Mesenchymal stem cell (in vitro differentiated cells and primary cell): ENCODE measurements around the gene NDUFA7.

ENCODE experiments used
- DNase-seq: peaks from one replicate; pipeline ENCODE4 v3.0.0-alpha.2; 2013
- H2AFZ ChIP-seq: one replicate; pipeline ENCODE4 v1.6.1; 2013; ENCODE audit warnings: low read depth, mild to moderate bottlenecking, control low read depth, inconsistent platforms, low read length, moderate library complexity
- H2AK5ac ChIP-seq: 2 replicates; pipeline ENCODE4 v1.6.1; 2013; ENCODE audit warnings: low read length, moderate library complexity, mild to moderate bottlenecking, inconsistent platforms; ENCODE audit not compliant: severe bottlenecking
- H2BK120ac ChIP-seq: one replicate; pipeline ENCODE4 v1.6.1; 2013; ENCODE audit warnings: low read depth, mild to moderate bottlenecking, inconsistent platforms, low read length, moderate library complexity
- H2BK12ac ChIP-seq, 2 experiments: one replicate each; pipeline ENCODE4 v1.6.1; 2013; ENCODE audit warnings: inconsistent platforms in 2 of 2, low read length in 2 of 2, mild to moderate bottlenecking in 2 of 2, moderate library complexity in 2 of 2, control low read depth in 1 of 2
- H2BK15ac ChIP-seq: one replicate; pipeline ENCODE4 v1.6.1; 2013; ENCODE audit warnings: mild to moderate bottlenecking, low read depth, inconsistent platforms; ENCODE audit not compliant: poor library complexity, severe bottlenecking
- H2BK5ac ChIP-seq: 2 replicates; pipeline ENCODE4 v1.6.1; 2013; ENCODE audit warnings: low read depth, mild to moderate bottlenecking, low read length, control low read depth, inconsistent platforms; ENCODE audit not compliant: poor library complexity, severe bottlenecking
- H3K14ac ChIP-seq, 2 experiments: one replicate each; pipeline ENCODE4 v1.6.1; 2013; ENCODE audit warnings: inconsistent platforms in 2 of 2, low read length in 2 of 2, control low read depth in 1 of 2, mild to moderate bottlenecking in 1 of 2, moderate library complexity in 1 of 2
- H3K18ac ChIP-seq, 2 experiments: one replicate each; pipeline ENCODE4 v1.6.1; 2013; ENCODE audit warnings: inconsistent platforms in 2 of 2, low read length in 2 of 2, control low read depth in 1 of 2, low read depth in 1 of 2, mild to moderate bottlenecking in 1 of 2
- H3K23ac ChIP-seq, 2 experiments: one replicate each; pipeline ENCODE4 v1.6.1; 2013; ENCODE audit warnings: inconsistent platforms in 2 of 2, low read length in 2 of 2, mild to moderate bottlenecking in 2 of 2, moderate library complexity in 2 of 2, control low read depth in 1 of 2
- H3K27ac ChIP-seq: 2 replicates; pipeline ENCODE4 v1.5.1; 2013; ENCODE audit warnings: mild to moderate bottlenecking, moderate library complexity, low read length, control low read depth, inconsistent platforms; ENCODE audit not compliant: poor library complexity, severe bottlenecking
- H3K27me3 ChIP-seq, 2 experiments: 2 replicates each; pipeline versions ENCODE4 v1.6.1 to v1.7.0; 2013; ENCODE audit warnings: low read length in 2 of 2, mild to moderate bottlenecking in 2 of 2, moderate library complexity in 2 of 2, control low read depth in 1 of 2, inconsistent platforms in 1 of 2; ENCODE audit not compliant: control insufficient read depth in 1 of 2, insufficient read depth in 1 of 2
- H3K36me3 ChIP-seq, 2 experiments: 2 replicates each; pipeline versions ENCODE4 v1.6.1 to v1.7.0; 2013; ENCODE audit warnings: low read length in 2 of 2, control low read depth in 1 of 2, inconsistent platforms in 1 of 2, low read depth in 1 of 2, mild to moderate bottlenecking in 1 of 2; ENCODE audit not compliant: insufficient read depth in 2 of 2, control insufficient read depth in 1 of 2
- H3K4ac ChIP-seq, 2 experiments: one replicate each; pipeline ENCODE4 v1.6.1; 2013; ENCODE audit warnings: inconsistent platforms in 2 of 2, low read length in 2 of 2, mild to moderate bottlenecking in 2 of 2, moderate library complexity in 2 of 2, control low read depth in 1 of 2, low read depth in 1 of 2
- H3K4me1 ChIP-seq: 2 replicates; pipeline ENCODE4 v1.6.1; 2013; ENCODE audit warnings: low read depth, low read length, control low read depth; ENCODE audit not compliant: control insufficient read depth, insufficient read depth
- H3K4me2 ChIP-seq: 2 replicates; pipeline ENCODE4 v1.6.1; 2013; ENCODE audit warnings: low read length, mild to moderate bottlenecking, inconsistent platforms; ENCODE audit not compliant: poor library complexity, severe bottlenecking
- H3K4me3 ChIP-seq, 2 experiments: 2 replicates each; pipeline versions ENCODE4 v1.5.1 to v1.7.0; 2013; ENCODE audit warnings: low read length in 2 of 2, mild to moderate bottlenecking in 2 of 2, control low read depth in 1 of 2, low read depth in 1 of 2; ENCODE audit not compliant: insufficient read depth in 1 of 2
- H3K79me1 ChIP-seq: replicated peaks from 2 replicates; pipeline ENCODE4 v1.6.1; 2013; ENCODE audit warnings: mild to moderate bottlenecking, control low read depth, low read length, inconsistent platforms; ENCODE audit not compliant: poor library complexity, severe bottlenecking
- H3K9ac ChIP-seq: 2 replicates; pipeline ENCODE4 v1.7.0; 2013; ENCODE audit warnings: mild to moderate bottlenecking, low read length, moderate library complexity
- H3K9me3 ChIP-seq: 2 replicates; pipeline ENCODE4 v1.7.0; 2013; ENCODE audit warnings: mild to moderate bottlenecking, low read length; ENCODE audit not compliant: control insufficient read depth
- H4K8ac ChIP-seq: one replicate; pipeline ENCODE4 v1.6.1; 2013; ENCODE audit warnings: inconsistent platforms, mild to moderate bottlenecking, low read length, moderate library complexity
- H4K91ac ChIP-seq: one replicate; pipeline ENCODE4 v1.6.1; 2013; ENCODE audit warnings: mild to moderate bottlenecking, low read length, inconsistent platforms
- WGBS: methylation state at CpG from one replicate; pipeline ENCODE4 v1.1.7; 2013; ENCODE audit warnings: mixed read lengths; 5-methylcytosine and 5-hydroxymethylcytosine counted together

NDUFA7 gene

DNA sequence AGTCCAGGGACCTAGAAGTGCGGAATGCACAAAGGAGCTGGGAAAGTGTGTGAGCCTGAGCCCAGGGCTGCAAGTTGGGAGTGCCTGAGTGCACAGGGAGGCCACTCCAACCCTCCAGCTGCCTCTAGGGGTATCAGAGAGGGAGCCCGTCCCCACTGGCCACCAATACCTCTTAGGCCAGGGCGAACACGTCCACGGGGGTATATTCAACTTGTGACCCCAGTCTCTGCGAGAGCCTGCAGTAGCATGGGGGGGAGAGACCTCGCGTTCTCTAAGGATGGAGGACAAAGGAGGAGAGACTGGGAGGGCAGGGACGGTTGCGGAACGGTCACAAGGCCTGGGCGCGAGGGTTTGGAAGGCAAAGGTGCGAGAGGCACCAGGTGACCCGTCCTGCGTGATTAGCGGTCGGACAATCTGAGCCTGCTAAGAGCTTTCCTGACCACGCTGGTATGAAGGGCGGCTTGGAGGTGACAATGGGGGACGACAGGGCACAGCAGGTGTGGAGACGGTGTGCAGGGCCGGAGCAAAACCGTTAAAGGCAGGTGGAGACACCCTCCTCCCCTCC is 13.7 kb downstream of the NDUFA7 start:
- H3K9ac ChIP-seq: peak overlapping the region; percentile 69
- H3K4me2 ChIP-seq: peak overlapping the region; percentile 79
- H2BK5ac ChIP-seq: no peak overlapping the region
- H2BK12ac ChIP-seq: no peak overlapping the region
- H3K4me3 ChIP-seq: peak overlapping the region; percentile 65 to 82
- peaks cover 31 to 56% of the 10 kb centered on the region in 2 experiments for H3K36me3 ChIP-seq
- no peak overlapping the region for H2BK15ac ChIP-seq
- peaks cover 21% of the 10 kb centered on the region for H3K4me1 ChIP-seq
- no peak overlapping the region for H3K23ac ChIP-seq
- WGBS: 15% methylated on average over 24 of the region's 24 CpGs
- peak overlapping the region in 1 of 2 experiments; percentile 15 for H3K18ac ChIP-seq
- no peak overlapping the region for H3K27ac ChIP-seq
- no peak overlapping the region for H2AK5ac ChIP-seq
- no peak for DNase-seq
- H3K4ac ChIP-seq: no peak overlapping the region
- peak overlapping the region; percentile 42 for H4K8ac ChIP-seq
- no peak overlapping the region for H3K14ac ChIP-seq
- no peak overlapping the region for H2BK120ac ChIP-seq
- H4K91ac ChIP-seq: no peak overlapping the region
- peak overlapping the region; percentile 74 for H2AFZ ChIP-seq
- no peaks in the 10 kb centered on the region for H3K9me3 ChIP-seq
- peaks cover 14% of the 10 kb centered on the region for H3K79me1 ChIP-seq
- H3K27me3 ChIP-seq: no peaks in the 10 kb centered on the region

DNA sequence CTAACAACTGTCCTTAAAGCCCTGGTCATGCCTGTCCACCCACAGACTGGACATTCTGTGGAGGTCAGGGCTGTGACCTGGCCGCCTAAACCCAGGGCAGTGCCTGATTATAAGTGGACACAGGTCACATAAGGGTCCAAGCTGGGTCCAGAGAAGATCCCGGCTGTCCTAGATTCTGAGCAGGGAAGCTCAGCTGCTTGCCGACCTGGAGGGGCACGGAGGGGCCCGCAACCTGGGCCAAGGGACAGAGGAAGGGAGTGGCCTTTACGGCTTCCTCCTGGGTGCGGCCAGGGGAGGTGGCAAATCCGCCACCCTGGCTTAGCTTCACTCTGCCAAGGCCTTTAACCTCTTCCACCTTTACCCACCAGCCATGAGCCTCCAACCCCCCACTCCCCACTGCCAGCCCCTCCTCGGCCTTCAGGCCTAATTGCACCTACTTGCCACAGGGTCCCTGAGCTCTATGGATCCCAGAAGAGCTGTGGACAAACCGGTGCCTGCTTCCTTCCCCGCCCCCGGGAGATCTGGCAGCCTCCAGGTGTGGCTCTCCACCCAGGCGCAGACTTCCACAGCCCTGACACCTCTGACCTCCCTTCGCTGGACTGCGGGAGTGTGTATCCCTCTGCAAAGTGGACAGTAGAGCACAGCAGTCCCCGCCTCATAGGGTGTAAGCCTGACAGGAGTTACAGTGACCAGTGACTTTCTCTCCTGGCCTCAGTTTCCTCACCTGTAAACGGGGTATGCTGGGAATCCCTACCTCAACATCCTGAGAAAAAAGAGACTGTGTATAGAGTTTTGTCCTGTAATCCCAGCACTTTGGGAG is 14.7 kb downstream of the NDUFA7 start:
- Histone ChIP-seq H2BK15ac (no peak overlapping the region), H4K8ac (no peak overlapping the region), H3K4ac (no peak overlapping the region), H2BK5ac (no peak overlapping the region), H3K9me3 (no peaks in the 10 kb centered on the region), H3K4me1 (peaks cover 18% of the 10 kb centered on the region), H4K91ac (no peak overlapping the region), H2AFZ (no peak overlapping the region), H2BK120ac (no peak overlapping the region), H2AK5ac (no peak overlapping the region), H3K18ac (no peak overlapping the region), H3K36me3 (peaks cover 21 to 55% of the 10 kb centered on the region in 2 experiments), H3K27ac (no peak overlapping the region), H2BK12ac (no peak overlapping the region), H3K23ac (no peak overlapping the region), H3K4me2 (no peak overlapping the region), H3K79me1 (peaks cover 12% of the 10 kb centered on the region), H3K4me3 (no peak overlapping the region), H3K9ac (no peak overlapping the region), H3K27me3 (no peaks in the 10 kb centered on the region), H3K14ac (no peak overlapping the region)
- DNase-seq: no peak
- 88% methylated on average over 16 of the region's 17 CpGs for WGBS

DNA sequence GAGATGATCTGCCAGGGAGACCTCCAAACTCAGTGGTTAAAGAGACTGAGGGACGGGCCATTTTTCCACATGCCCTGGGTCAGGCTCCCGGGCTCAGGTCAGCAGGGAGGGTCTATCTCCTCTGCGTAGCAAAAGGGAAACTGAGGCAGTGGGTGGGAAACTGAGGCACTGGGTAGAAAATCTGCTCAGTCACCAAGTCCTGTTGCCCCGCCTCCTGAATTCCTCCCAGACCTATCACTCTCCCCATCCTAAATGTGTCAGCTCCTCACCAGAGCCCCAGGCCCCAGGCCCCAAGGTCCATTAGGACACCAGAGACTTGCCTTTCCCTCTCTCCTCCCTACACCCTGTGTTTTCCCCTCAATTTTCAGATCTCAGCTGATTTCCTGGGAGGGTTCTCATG is 15.4 kb downstream of the NDUFA7 start:
- no peak overlapping the region for H2BK120ac ChIP-seq
- WGBS: 70% methylated on average over 4 of the region's 4 CpGs
- no peak overlapping the region for H4K8ac ChIP-seq

DNA sequence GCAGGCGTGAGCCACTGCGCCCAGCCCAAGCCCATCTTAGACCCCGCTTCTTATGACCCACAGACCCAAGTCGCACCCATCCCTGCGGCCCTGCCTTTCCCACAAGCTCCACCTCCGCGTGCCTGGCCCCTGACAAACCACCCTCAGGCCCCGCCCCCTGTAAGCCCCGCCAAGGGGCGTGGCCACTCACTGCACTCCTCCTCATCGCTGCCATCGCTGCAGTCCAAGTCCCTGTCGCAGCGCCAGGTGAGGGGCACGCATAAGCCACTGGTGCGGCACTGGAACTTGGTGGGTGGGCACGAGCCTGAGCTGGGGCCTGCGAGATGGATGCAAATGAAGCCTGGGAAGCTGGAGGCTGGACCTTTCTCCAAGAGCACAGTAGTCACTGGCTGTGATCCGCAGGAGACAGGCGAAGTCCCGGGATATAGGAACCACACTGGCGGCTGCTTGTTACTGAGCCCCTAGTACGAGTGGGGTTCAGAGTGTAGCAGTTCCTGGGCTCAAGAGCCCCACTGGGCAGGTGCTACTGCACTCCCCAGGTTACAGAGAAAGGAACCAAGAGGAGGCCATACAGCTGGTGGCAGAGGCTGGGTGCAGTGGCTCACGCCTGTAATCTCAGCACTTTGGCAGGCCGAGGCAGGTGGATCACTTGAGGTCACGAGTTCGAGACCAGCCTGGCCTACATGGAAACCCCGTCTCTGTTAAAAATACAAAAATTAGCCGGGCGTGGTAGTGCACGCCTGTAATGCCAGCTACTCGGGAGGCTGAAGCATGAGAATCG is 16.1 kb downstream of the NDUFA7 start:
- Histone ChIP-seq H2BK12ac (no peak overlapping the region), H2BK15ac (no peak overlapping the region), H4K91ac (no peak overlapping the region), H2BK5ac (no peak overlapping the region), H2BK120ac (no peak overlapping the region), H3K4me1 (peaks cover 18% of the 10 kb centered on the region), H3K36me3 (peaks cover 8 to 43% of the 10 kb centered on the region in 2 experiments), H2AK5ac (no peak overlapping the region), H3K9ac (no peak overlapping the region), H4K8ac (no peak overlapping the region), H3K9me3 (no peaks in the 10 kb centered on the region), H3K4me2 (no peak overlapping the region), H3K4me3 (no peak overlapping the region), H3K14ac (peak overlapping the region in 1 of 2 experiments; percentile 18), H3K27ac (no peak overlapping the region), H3K23ac (no peak overlapping the region), H3K18ac (no peak overlapping the region), H2AFZ (no peak overlapping the region), H3K27me3 (no peaks in the 10 kb centered on the region), H3K79me1 (peaks cover 10% of the 10 kb centered on the region), H3K4ac (no peak overlapping the region)
- WGBS: 79% methylated on average over 33 of the region's 33 CpGs
- no peak for DNase-seq

More for the DNA sequence above, 15.4 kb downstream of the NDUFA7 start:
- DNase-seq: no peak
- Histone ChIP-seq H3K4me2 (no peak overlapping the region), H3K4ac (no peak overlapping the region), H3K4me1 (peaks cover 18% of the 10 kb centered on the region), H3K27ac (no peak overlapping the region), H2AK5ac (no peak overlapping the region), H2BK15ac (no peak overlapping the region), H3K27me3 (no peaks in the 10 kb centered on the region), H3K18ac (no peak overlapping the region), H3K23ac (no peak overlapping the region), H3K14ac (no peak overlapping the region), H3K9me3 (no peaks in the 10 kb centered on the region), H2BK5ac (no peak overlapping the region), H4K91ac (no peak overlapping the region), H2BK12ac (no peak overlapping the region), H3K36me3 (peaks cover 14 to 48% of the 10 kb centered on the region in 2 experiments), H3K4me3 (no peak overlapping the region), H2AFZ (no peak overlapping the region), H3K79me1 (peaks cover 10% of the 10 kb centered on the region), H3K9ac (no peak overlapping the region)
